GM23338 (cell line): Measurements from ENCODE around the gene NDUFAB1. TPM values are rescaled to one million over a fixed set of nuclear protein-coding genes. Genes with fewer than 3 reads are reported as not detected.

ENCODE experiments used
- ATAC-seq: fragments of 200-7000 bp; cut with Tn5 transposase; 3 replicates; pipeline ENCODE4 v1.9.1; 2020
- DNase-seq: peaks from one replicate; pipeline ENCODE4 v3.0.0-alpha.2; 2015; ENCODE audit warnings: low spot score
- H2AFZ ChIP-seq: fragments of 200-600 bp; sonication (generic); 2 replicates; pipeline ENCODE4 v1.8.0; 2016; ENCODE audit warnings: antibody characterized with exemption, mild to moderate bottlenecking, moderate library complexity
- H3F3A ChIP-seq: fragments of 200-600 bp; sonication (generic); replicated peaks from 2 replicates; pipeline ENCODE4 v1.8.0; 2017; ENCODE audit warnings: antibody characterized with exemption, mixed run types, low read depth
- H3K27ac ChIP-seq: fragments of 200-600 bp; sonication (generic); 2 replicates; pipeline ENCODE4 v1.6.1; 2016; ENCODE audit warnings: low read depth
- H3K27me3 ChIP-seq: fragments of 200-600 bp; sonication (generic); 2 replicates; pipeline ENCODE4 v1.8.0; 2016; ENCODE audit warnings: mild to moderate bottlenecking, mixed run types, moderate library complexity; ENCODE audit not compliant: insufficient read depth
- H3K36me3 ChIP-seq: fragments of 200-600 bp; sonication (generic); 2 replicates; pipeline ENCODE4 v1.8.0; 2016; ENCODE audit warnings: mild to moderate bottlenecking; ENCODE audit not compliant: insufficient read depth
- H3K4me1 ChIP-seq: fragments of 200-600 bp; sonication (generic); 2 replicates; pipeline ENCODE4 v1.8.0; 2016; ENCODE audit warnings: mild to moderate bottlenecking, moderate library complexity; ENCODE audit not compliant: insufficient read depth
- H3K4me2 ChIP-seq: fragments of 200-600 bp; sonication (generic); 2 replicates; pipeline ENCODE4 v1.7.1; 2017; ENCODE audit warnings: mixed run types
- H3K4me3 ChIP-seq: fragments of 200-600 bp; sonication (generic); 2 replicates; pipeline ENCODE4 v1.6.1; 2016; ENCODE audit warnings: mixed run types
- H3K79me2 ChIP-seq: fragments of 200-600 bp; sonication (generic); replicated peaks from 2 replicates; pipeline ENCODE4 v1.8.0; 2017; ENCODE audit warnings: mild to moderate bottlenecking; ENCODE audit not compliant: insufficient read depth
- H3K9me2 ChIP-seq: fragments of 200-600 bp; sonication (generic); 2 replicates; pipeline ENCODE4 v1.8.0; 2017; ENCODE audit not compliant: insufficient read depth
- H4K20me1 ChIP-seq: fragments of 200-600 bp; sonication (generic); replicated peaks from 2 replicates; pipeline ENCODE4 v1.8.0; 2017; ENCODE audit warnings: mild to moderate bottlenecking; ENCODE audit not compliant: insufficient read depth
- H3K27ac Mint-ChIP-seq: 2 replicates; pipeline ENCODE4 v1.8.0; 2020; ENCODE audit warnings: inconsistent platforms, mild to moderate bottlenecking, moderate library complexity, mixed read lengths
- H3K27me3 Mint-ChIP-seq: 3 replicates; pipeline ENCODE4 v1.8.0; 2022; ENCODE audit warnings: low read depth, mild to moderate bottlenecking, moderate library complexity, mixed read lengths, inconsistent platforms; ENCODE audit not compliant: insufficient read depth, poor library complexity
- H3K36me3 Mint-ChIP-seq: 3 replicates; pipeline ENCODE4 v1.8.0; 2021; ENCODE audit warnings: low read depth, mild to moderate bottlenecking, inconsistent platforms, moderate library complexity, mixed read lengths
- H3K4me1 Mint-ChIP-seq: 3 replicates; pipeline ENCODE4 v1.8.0; 2020; ENCODE audit warnings: mild to moderate bottlenecking, inconsistent platforms, mixed read lengths
- H3K4me3 Mint-ChIP-seq: 3 replicates; pipeline ENCODE4 v1.8.0; 2021; ENCODE audit warnings: moderate library complexity, mild to moderate bottlenecking, inconsistent platforms, mixed read lengths
- H3K9me3 Mint-ChIP-seq: 3 replicates; pipeline ENCODE4 v1.8.0; 2020; ENCODE audit warnings: moderate library complexity, mild to moderate bottlenecking, inconsistent platforms, mixed read lengths
- CREB1 ChIP-seq: fragments of 250-450 bp; sonication (Bioruptor Pico); IDR thresholded peaks from 2 replicates; pipeline ENCODE4 v1.5.0; 2020; ENCODE audit warnings: low read depth, mild to moderate bottlenecking, moderate library complexity
- CTCF ChIP-seq, 2 experiments: fragments of 200-600 bp in 1 of 2; sonication (generic) in 1 of 2; conservative IDR thresholded peaks; 2 replicates each; pipeline versions ENCODE4 v1.5.1 to v1.6.1; 2016 to 2017; ENCODE audit warnings: antibody characterized with exemption in 2 of 2, low read depth in 2 of 2, mild to moderate bottlenecking in 2 of 2, moderate library complexity in 1 of 2
- ETS1 ChIP-seq: IDR thresholded peaks from 2 replicates; pipeline ENCODE4 v1.6.1; 2016; ENCODE audit warnings: antibody characterized with exemption
- EZH2 ChIP-seq: fragments of 200-600 bp; sonication (generic); IDR thresholded peaks from one replicate; pipeline ENCODE4 v1.8.0; 2017; ENCODE audit warnings: antibody characterized with exemption, mild to moderate bottlenecking, low read depth; ENCODE audit not compliant: unreplicated experiment
- EZH2phosphoT487 ChIP-seq: fragments of 200-600 bp; sonication (generic); IDR thresholded peaks from one replicate; pipeline ENCODE4 v1.8.1; 2018; ENCODE audit warnings: antibody characterized with exemption; ENCODE audit not compliant: unreplicated experiment
- JUNB ChIP-seq: IDR thresholded peaks from one replicate; pipeline ENCODE4 v1.6.1; 2016; ENCODE audit warnings: antibody characterized with exemption; ENCODE audit not compliant: unreplicated experiment
- NANOG ChIP-seq: IDR thresholded peaks from 2 replicates; pipeline ENCODE4 v1.6.1; 2016; ENCODE audit warnings: antibody characterized with exemption, borderline replicate concordance
- POLR2AphosphoS5 ChIP-seq: IDR thresholded peaks from 2 replicates; pipeline ENCODE4 v1.6.1; 2016; ENCODE audit warnings: antibody characterized with exemption, low read depth
- REST ChIP-seq: IDR thresholded peaks from one replicate; pipeline ENCODE4 v1.6.1; 2018; ENCODE audit warnings: antibody characterized with exemption; ENCODE audit not compliant: unreplicated experiment
- STAT1 ChIP-seq: IDR thresholded peaks from one replicate; pipeline ENCODE4 v1.6.1; 2016; ENCODE audit warnings: antibody characterized with exemption; ENCODE audit not compliant: unreplicated experiment
- ZNF114 ChIP-seq: fragments of 250-450 bp; sonication (Bioruptor Pico); IDR thresholded peaks from 2 replicates; pipeline ENCODE4 v1.5.0; 2020; ENCODE audit warnings: mild to moderate bottlenecking, moderate library complexity
- ZNF331 ChIP-seq: fragments of 250-450 bp; sonication (Bioruptor Pico); IDR thresholded peaks from 2 replicates; pipeline ENCODE4 v1.5.0; 2020; ENCODE audit warnings: low read depth, mild to moderate bottlenecking, moderate library complexity
- ZNF462 ChIP-seq: fragments of 250-450 bp; sonication (Bioruptor Pico); IDR thresholded peaks from 2 replicates; pipeline ENCODE4 v1.5.0; 2020; ENCODE audit warnings: mild to moderate bottlenecking, moderate library complexity
- polyA plus RNA-seq: library from polyadenylated mRNA; unstranded; fragments of >200 nt; fragmentation: Nextera tagmentation; extraction: Ambion mirVana; gene quantifications from 2 replicates; pipeline ENCODE4 v1.2.1, GENCODE V29; 2016
- total RNA-seq: library from RNA; depleted of rRNA; stranded (reverse); fragments of >200 nt; shearing (Covaris generic); gene quantifications from 2 replicates; pipeline ENCODE4 v1.2.3, GENCODE V29; 2014

The NDUFAB1 gene
- total and polyA plus RNA-seq, 2 experiments from 2014 or later, result 136 to 477 TPM

- H3K27me3 Mint-ChIP-seq, result no peaks in the 10 kb centered on the region
- H3K79me2 ChIP-seq, result peaks cover 15% of the 10 kb centered on the region; the same call in 1 of the 2 replicates
- no peak overlapping the region for H3K27ac Mint-ChIP-seq
- H3K27ac ChIP-seq, result no peak overlapping the region
- TF ChIP-seq STAT1, result no peak
- TF ChIP-seq ZNF462 (CRISPR knock-in tag), result no peak
- TF ChIP-seq EZH2, result no peak
- no peak for TF ChIP-seq EZH2phosphoT487
- no peak for TF ChIP-seq CTCF (conservative IDR thresholded peaks at IDR 0.05; ENCODE audit: low read depth in 2 of 2)
- no peak for TF ChIP-seq JUNB
- TF ChIP-seq ZNF331 (CRISPR knock-in tag), result no peak
- no peak for TF ChIP-seq REST
- TF ChIP-seq CREB1 (CRISPR knock-in tag), result no peak
- no peak for TF ChIP-seq NANOG
- no peak for TF ChIP-seq ETS1
- TF ChIP-seq POLR2AphosphoS5, result no peak
- TF ChIP-seq ZNF114 (CRISPR knock-in tag), result no peak
- peaks cover 3% of the 10 kb centered on the region for H4K20me1 ChIP-seq
- H3K4me2 ChIP-seq, result no peak overlapping the region
- DNase-seq (no peak), ATAC-seq (no peak)
- no peaks in the 10 kb centered on the region for H3K9me2 ChIP-seq
- peaks cover 60% of the 10 kb centered on the region for H3K36me3 ChIP-seq
- H3K36me3 Mint-ChIP-seq, result peaks cover 92% of the 10 kb centered on the region
- H3F3A ChIP-seq, result 0 out of 2 replicates have a peak, but pooled peaks cover under 1% of the 10 kb centered on the region
- no peak overlapping the region for H3K4me3 ChIP-seq
- H3K27me3 ChIP-seq, result no peaks in the 10 kb centered on the region
- no peaks in the 10 kb centered on the region for H3K9me3 Mint-ChIP-seq
- H3K4me1 ChIP-seq, result no peaks in the 10 kb centered on the region
- no peak overlapping the region for H3K4me3 Mint-ChIP-seq
- no peak overlapping the region for H2AFZ ChIP-seq
- no peaks in the 10 kb centered on the region for H3K4me1 Mint-ChIP-seq
These were observed 29.4 kb downstream of the NDUFAB1 start for GRCh38 chr16:23566724-23567123.
